GM21717 (cell line): Measurements from ENCODE around the gene MFSD2A.
A peak's percentile ranks its signal among the peaks of the same experiment; 100 is the strongest.
"Not testable (repeated sequence)": the region's sequence is repeated elsewhere in the genome, so short reads cannot be mapped to it uniquely, and the experiment has no call there.

Source experiments
- ATAC-seq: cut with Tn5 transposase; IDR thresholded peaks from one replicate; pipeline ENCODE4 v1.9.1; 2021; ENCODE audit warnings: mild to moderate bottlenecking, moderate library complexity; ENCODE audit not compliant: unreplicated experiment

The MFSD2A gene

DNA sequence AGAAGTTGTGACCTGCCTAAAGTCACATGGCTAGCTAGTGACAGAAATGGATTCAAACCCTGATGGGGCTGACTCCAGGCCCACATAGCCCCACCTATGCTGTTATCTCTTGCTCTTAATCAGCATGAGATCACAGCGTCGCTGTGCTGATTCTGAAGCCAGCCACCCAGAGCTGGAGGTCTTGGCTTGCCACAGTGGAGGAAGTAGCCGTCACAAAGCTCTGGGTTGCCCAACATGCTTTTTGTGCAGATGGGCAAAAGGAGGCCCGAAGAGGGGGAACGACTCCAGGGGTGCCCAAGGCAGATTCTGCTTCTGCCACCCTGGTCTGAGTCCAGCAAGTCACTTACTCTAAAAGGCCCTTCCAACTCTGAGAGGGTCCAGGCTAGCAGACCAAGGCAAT is 14.7 kb upstream of the MFSD2A start:
- ATAC-seq = no peak

DNA sequence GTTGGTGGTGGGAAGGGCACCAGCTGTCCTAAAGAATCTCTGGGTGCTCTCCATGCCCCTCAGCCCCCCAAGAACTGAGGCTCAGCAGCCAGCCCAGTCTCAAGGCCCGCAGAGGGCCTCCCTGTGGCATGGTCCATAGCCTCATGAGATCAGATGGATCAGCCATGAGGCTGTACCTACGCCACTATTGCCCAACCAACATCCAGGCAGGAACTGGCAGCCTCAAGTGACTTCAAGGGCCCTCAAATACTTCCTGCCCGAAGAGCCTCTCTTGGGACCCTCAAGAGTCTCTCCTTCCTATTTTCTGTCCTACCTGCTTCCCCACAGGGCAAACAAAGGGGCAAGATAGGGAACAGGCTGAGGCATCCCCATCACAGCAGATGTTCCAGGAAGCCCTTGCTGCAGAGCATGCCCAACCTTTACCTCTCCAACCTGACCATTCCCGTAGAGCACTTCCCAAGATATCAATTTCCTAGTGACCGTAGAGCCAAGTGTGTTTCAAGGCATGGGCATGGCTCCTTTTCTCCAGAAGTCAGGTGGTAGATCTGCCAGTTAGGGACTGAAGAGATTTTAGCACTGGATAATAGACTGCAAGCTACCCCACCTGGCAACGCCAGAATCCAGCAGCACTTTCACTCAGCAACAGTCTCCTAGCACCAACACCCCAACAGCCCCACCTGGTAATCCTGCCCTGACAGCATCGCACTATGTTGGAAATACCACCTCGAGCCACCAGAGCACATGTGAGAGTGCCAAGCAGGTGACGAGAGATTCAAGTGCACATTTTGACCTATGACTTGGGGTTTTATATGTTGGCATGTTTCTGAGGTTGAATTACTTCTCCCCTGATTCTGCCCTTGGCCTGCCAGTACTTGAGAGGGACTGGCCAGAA is 13.7 kb upstream of the MFSD2A start:
- ATAC-seq = no peak

DNA sequence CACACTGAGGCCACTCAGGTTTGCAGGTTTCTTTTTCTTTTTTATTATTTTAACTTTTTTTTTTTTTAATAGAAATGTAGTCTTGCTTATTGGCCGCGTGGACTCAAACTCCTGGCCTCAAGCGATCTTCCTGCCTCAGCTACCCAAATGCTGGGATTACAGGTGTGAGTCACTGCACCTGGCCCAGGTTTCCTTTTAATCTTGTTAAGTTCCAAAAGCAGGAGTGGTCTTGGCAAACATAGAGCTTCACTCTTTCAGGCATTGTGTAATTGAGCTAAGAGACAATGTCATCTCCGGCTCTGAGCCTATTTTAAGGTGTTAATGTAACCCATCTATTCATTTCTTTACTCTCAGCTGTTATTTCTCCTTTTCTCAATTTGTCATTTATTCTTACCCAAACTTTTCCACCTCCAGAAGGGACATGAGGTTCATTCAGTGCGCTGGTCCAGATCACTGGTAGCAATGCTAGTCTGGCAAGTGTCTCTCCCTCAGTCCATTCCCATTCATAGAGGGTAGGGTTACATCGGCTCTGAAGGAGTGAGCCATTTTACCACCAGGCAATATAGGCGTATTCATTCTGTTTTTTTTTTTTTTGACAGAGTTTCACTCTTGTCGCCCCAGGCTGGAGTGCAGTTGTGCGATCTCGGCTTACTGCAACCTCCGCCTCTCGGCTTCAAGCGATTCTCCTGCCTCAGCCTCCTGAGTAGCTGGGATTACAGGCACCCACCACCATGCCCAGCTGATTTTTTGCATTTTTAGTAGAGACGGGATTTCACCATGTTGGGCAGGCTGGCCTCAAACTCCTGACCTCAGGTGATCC is 11.3 kb upstream of the MFSD2A start:
- no peak for ATAC-seq

DNA sequence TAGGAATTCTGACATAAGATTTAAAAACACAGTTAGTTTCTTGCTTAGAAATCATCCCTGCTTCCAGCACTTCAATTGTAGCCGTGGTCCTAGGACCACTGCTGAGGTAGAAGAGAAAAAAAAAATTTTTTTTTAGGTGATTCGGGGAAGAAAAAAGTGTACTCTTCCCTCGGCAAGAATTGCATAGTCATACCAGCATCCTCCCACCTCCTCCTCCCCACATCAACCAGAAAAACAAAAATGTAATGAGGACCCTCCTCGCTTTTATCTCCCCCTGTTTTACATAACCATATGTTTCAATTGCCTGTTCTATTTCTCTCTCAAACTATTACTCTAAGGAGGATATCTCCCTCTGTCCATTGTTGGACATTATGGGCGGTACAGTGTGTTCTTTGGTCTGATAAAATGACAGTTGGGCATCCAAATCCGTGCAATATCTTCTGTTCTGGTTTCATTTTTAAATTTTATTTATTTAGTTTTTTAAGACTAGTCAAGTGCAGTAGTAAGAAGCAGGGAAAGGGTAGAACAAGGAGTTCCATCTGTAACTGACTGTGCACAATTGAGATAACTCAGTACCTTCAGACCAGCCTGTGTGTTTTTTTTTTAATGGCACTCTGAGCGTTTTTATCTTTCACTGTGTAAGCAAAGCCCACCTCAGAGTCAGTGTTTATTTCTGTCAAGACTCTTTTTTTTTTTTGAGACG is 10.4 kb upstream of the MFSD2A start:
- ATAC-seq = no peak

DNA sequence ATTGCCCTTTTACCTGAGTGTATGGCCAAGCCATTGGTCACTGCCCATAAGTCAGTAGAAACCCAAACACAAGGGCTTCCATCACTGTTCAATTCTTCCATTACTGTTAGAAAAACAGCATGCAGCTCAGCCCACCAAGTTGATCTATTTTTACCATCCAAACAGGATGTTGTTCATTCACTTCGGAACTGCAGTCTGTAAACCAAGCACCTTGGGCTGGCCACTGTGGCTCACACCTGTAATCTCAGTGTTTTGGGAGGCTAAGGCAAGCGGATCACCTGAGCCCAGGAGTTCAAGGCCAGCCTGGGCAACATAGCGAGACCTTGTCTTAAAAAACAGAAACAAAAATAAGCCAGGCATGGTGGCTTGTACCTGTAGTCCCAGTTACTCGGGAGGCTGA is 8.7 kb upstream of the MFSD2A start:
- no peak for ATAC-seq

DNA sequence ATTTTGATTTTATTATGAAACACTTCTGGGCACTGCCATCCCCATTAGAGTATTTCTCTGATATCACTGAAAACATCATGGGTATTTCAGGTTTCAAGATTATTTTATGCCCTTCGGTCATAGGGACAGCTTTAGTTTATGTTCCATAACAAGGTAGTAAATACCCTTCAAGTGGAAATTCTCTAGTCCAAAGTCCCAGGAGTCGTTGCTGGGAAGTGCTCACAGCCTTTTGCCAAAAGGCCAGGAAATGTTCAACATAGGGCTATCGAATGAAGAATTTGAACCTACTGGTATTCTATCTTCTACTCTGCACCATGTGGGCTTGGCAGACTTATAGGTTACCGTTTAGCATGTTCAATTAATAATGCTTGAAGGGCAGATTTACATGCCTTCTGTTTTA is 7.7 kb upstream of the MFSD2A start:
- no peak for ATAC-seq

DNA sequence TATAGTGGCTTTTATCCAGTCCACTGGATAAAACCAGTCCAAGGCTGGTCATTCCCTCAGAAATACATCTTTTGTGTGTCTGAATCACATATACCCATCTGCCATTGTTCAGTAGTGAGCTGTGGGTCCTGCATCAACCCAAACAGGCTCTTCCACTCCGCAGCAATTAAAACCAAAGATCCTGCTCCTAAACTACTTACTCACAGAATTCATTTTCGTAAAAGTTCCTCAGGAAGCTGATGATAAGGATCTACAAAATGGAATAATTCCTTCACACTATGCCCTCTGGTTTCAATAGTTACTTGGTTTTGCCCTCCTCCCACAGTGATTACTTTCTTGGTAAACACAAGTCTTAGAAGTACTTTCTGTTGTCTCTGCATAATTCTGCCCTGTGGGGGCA is 5.1 kb upstream of the MFSD2A start:
- ATAC-seq = no peak

DNA sequence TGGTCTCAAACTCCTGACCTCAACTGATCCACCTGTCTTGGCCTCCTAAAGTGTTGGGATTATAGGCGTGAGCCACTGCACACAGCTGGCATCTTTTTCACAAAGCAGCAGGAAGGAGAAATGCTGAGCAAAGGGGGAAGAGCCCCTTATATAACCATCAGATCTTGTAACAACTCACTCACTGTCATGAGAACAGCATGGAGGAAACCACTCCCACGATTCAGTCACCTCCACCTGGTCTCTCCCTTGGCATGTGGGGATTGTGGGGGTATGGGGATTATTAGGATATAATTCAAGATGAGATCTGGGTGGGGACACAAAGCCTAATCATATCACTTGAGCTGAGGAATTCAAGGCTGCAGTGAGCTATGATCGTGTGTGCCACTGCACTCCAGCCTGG is 3.0 kb upstream of the MFSD2A start:
- ATAC-seq = no peak

DNA sequence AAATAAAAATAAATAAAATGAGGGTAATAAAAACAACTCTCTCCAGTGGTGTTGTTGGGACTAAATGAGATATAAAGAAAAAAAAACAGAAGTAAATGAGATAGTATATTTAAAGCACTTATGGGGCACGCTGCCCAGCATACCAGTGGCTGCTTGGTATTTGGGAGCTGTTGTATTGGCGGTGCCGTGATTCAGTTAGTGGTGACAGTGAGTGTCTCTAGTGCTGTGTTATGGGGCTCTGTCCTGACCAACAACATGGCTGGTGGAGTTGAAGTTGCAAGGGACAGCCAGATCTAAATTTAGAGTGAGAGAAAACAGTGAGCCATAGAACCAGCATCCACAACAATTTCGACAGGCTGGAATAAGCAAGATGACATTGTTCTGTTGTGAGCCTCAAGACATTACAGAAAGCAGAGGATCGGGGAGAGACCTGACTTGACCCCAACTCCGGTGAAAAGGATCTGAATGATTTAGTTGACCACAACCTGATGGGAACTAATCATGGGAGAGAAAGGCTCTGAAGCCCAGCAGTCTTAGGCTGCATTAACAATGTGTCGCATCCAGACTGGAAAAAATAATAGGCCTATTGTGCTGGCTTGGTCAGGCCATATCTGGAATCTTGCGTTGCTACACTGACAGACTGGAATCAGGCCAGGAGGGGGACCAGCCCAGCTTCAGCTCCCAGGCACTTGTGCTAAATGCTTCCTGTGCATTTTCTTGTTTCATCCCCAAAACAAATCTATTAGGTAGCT is 2.4 kb upstream of the MFSD2A start:
- no peak for ATAC-seq

DNA sequence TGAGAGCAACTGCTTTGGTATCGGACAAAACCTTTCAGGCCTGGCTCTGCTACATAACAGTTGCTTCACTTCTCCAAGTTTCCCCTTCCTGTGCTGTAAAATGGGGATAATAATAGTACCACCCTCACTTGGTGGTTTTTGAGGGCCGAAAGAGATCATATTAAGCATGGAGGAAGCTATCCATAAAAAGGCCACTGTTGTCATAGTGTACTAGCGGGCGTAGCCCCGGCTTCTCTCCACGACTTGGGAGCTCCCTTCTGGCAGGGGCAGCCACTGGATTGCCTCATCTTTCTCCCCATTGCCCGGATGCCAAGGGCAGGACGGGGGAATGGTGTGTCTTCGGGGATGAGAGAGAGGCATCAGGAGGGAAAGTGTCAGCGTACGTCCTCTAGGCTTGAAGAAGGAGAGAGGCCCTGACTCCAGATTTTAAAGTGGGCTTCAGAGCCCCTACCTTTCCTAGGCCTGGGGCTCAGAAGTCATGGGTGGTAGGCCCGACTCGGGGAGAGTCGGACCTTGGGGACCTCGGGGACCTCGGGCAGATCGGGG is 548 bp upstream of the MFSD2A start:
- no peak for ATAC-seq

DNA sequence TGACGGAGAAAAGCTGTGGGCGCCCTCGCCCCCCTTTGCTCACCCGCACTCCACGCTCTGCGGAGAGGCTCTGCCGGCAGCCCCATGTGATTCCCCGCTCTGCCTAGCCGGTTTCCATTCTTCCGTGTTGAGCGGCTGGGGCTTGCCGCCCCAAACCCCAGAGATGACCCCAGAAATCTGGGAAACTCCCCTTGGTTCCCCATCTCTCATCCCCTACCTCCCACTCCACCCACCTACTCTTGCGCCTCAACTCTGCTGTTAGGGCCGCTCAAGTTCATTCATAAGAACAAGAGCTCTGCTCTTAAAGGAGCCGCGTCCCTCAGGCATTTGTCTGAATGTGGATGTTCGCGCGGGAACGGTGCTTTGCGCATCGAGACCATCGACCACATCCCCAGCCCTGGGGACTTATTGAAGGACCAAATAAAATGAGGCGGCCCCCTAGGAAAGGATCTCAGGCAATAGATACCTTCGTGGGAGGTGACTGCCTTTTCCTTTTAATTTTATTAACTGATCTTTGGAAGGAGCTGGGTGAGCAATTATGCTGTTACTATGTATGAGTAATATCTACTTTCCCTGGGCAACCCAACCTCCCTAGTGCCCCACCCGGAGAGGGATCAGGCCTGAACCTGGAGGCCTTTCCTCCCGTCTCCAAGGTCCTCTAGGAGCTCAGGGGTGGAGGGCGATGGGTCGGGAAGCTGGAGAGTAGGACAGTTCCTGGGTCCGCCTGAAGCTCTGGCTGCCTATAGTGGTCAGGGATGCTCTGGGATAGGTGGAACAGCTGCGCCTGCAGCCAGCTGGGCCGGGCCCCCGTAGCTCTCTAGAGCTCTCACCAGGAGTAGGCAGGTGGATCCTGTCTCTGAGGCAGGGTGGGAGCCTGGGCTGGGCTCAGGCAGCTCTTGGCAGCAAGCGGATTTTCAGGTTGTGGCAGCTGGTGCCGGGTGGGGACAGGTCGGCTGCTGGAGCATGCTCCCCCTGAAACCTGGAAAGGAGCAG is 898 bp downstream of the MFSD2A start:
- ATAC-seq = peak; percentile 33

DNA sequence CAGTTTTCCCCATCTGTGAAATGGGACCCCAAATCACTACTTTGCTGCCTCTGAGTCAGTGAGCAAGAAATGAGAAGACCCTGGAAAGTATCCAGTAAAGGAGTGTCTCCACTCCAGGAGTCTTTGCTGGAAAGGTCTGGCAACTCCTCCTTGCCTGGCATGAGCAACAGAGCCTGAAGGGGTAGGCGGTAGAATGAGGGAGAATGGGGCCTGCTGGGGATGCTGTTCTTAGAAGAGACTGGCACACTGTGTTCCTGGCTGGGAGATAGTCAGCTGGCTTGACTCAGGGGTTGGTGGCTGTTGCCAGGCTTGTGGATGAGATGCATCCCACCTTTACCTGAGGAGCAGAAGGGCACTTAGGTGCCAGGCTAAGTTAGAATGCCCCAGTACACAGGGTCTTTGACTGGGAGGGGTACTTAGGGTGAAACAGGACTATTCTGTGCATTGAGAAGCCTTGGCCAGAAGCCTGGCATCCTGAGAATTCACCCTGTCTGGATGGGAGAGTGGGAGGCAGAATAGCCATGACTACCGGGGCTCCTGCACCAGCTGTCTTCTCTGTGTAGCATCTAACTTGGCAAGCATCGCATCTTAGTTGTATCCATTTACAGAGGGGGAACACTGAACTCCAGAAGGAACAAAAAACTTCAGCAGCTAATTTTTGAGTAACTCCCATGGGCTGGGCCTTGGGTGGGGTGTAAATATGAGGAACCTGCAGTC is 2.5 kb downstream of the MFSD2A start:
- ATAC-seq = no peak

DNA sequence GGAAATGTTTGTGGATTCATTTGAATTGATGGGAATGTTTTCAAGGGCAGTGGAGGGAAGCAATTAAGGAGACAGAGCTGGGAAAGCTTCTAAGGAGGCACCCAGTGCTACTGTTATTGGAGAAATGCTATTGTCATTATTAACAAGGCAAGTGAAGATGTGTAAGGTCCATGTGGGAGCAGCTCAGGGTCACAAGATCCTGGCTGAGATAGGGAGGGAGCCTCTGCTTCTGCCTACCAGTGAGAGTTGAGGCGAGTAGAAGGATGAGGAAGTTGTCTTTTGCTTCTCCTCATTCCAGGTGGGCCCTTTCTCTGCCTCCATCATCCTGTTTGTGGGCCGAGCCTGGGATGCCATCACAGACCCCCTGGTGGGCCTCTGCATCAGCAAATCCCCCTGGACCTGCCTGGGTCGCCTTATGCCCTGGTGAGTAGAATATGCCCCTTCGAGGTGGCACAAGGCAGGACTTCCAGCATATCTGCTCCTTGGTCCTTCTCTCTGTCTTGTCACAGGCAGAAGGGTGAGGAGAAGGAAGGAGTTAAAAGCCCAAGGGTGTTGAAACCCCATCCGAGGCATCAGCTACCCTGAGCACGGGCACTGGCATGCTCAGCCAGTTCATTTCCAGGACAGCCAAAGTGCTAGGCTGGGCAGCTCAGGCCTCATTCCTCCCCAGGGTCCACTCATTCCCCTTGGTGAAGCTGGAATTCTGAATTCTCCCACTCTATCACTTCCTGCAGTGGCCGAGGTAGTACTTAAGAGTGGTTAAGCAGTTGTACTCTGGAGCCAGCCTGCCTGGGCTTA is 3.7 kb downstream of the MFSD2A start:
- no peak for ATAC-seq

DNA sequence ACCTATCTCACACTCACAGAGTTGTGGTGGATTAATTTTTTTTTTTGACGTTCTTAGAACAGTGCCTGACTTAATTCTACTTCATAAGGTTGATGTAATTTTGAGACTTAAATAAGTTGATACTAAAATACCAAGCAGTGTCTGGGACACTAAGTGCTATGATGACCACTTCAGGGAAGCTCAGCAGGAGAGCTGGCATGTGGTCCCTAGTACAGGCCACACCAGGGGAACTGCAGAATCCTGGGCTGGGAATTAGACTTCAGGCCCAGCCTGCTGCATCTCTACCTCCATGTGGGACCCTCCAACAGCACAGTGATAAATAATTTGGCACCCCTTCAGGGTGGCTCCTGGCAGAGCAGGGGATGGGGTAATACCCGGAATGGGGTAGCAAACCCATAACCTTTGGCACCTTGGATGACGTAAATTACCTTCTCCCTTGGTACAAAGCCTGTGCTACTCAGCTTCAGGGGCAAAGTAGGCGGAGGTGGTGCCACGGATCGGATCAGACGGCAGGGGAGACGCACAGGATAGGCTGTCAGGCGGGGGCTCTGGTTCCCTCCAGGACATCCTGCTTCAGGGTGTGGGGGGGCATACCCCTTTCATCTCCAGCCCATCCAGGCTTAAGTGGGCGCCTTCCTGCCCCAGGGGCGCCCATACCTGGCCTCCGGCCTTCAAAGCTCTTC is 4.8 kb downstream of the MFSD2A start:
- no peak for ATAC-seq

DNA sequence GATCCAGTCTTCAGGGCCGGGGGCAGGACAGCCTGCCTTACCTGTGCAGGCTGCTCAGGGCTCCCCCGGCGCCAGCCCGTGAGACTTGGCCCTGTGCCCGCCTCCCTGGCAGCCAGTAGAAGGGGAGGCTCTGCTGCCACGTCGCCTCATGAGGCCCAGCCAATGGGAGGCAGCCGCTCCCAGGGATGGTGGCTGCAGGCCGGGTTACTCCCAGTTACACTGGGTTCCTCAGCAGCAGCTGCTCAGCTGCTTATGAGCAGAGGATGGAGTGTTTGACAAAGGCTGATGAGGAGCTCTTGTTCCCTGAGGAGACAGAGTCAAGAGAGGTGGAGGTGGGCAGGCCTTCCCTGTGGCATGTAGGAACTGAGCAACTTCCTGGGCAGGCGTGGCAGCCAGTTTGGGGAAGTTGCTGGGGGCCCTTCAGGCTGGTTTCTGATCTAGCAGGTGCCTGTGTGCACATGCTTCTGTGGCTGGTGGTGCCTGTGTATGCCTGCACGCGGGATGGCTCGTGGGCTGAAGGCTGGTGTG is 5.5 kb downstream of the MFSD2A start:
- peak; percentile 65 for ATAC-seq

DNA sequence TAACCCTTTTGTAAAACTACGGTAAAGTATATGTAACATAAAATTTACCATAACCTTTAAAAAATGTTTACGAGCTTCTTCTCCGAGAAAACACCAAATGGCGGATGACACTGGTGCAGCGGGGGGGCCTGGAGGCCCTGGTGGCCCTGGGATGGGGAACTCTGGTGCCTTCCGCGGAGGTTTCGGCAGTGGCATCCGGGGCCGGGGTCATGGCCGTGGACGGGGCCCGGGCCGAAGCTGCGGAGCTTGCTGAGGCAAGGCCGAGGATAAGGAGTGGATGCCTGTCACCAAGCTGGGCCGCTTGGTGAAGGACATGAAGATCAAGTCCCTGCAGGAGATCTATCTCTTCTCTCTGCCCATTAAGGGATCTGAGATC is 7.5 kb downstream of the MFSD2A start:
- ATAC-seq = no peak

DNA sequence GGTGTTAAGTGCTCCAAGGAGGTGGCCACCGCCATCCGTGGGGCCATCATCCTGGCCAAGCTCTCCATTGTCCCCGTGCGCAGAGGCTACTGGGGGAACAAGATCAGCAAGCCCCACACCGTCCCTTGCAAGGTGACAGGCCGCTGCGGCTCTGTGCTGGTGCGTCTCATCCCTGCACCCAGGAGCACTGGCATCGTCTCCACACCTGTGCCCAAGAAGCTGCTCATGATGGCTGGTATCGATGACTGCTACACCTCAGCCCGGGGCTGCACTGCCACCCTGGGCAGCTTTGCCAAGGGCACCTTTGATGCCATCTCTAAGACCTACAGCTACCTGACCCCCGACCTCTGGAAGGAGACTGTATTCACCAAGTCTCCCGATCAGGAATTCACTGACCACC is 8.0 kb downstream of the MFSD2A start:
- ATAC-seq = not testable (repeated sequence)
